ENCODE data around the gene SIAH1.
"Not testable (repeated sequence)": the region's sequence is repeated elsewhere in the genome, so short reads cannot be mapped to it uniquely, and the experiment has no call there.

Gene SIAH1

GRCh38 chr16:48393485-48394354 is 8.5 kb upstream of the SIAH1 start:
- DNase-seq (ENCODE audit: low read depth in 2 of 2) = no peak

- no peak for DNase-seq (ENCODE audit: low read depth in 2 of 2)
Measured at GRCh38 chr16:48392407-48392806, 7.2 kb upstream of the SIAH1 start.

- DNase-seq (ENCODE audit: low read depth in 2 of 2) = no peak
Measured at GRCh38 chr16:48386559-48387312, 1.5 kb upstream of the SIAH1 start.

DNA sequence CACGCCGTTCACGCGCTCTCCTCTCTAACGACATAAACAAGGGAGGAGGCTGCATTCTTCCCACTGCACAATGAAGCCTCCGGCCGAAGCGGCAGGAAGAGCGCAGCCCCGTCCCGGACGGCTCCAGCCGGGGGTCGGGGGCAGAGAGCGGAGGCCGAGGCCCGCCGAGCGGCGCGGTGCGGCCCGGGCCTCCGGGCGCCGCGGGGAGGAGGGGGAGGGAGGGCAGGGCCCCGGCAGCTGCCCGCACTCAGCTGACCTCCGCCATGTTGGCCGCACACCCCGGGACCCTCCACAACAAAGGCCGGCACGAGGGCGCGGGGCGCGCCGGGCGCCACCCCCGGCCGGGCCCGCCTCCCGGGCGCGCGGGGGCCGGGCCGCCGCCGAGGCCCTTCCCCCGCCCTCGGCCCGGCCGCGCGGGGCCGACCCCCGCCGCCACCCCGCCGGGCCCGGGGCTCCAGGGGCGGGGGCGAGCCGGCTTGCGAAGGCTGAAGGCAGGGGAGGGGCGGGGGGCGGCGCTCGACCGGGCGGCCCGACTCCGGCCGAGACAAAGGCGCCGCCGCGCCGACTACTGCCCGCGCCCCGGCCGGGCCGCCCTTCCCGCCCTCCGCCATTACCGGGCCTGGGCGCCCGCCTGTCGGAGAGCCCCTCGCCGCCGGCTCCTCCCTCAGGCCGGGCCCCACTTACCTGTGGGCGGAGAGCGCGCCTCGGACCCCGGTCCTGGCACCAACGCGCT is 527 bp downstream of the SIAH1 start:
- DNase-seq (ENCODE audit: low read depth in 2 of 2) = peak in 1 of 2 donors; percentile 17

- DNase-seq (ENCODE audit: low read depth in 2 of 2) = no peak
Measured at GRCh38 chr16:48383877-48384519, 1.2 kb downstream of the SIAH1 start.

- no peak for DNase-seq (ENCODE audit: low read depth in 2 of 2)
Measured at GRCh38 chr16:48383009-48383876, 2.0 kb downstream of the SIAH1 start.

GRCh38 chr16:48382131-48382530 is 3.1 kb downstream of the SIAH1 start:
- no peak for DNase-seq (ENCODE audit: low read depth in 2 of 2)

GRCh38 chr16:48381201-48381600 is 4.0 kb downstream of the SIAH1 start:
- no peak for DNase-seq (ENCODE audit: low read depth in 2 of 2)

GRCh38 chr16:48378836-48379235 is 6.4 kb downstream of the SIAH1 start:
- no peak for DNase-seq (ENCODE audit: low read depth in 2 of 2)

DNA sequence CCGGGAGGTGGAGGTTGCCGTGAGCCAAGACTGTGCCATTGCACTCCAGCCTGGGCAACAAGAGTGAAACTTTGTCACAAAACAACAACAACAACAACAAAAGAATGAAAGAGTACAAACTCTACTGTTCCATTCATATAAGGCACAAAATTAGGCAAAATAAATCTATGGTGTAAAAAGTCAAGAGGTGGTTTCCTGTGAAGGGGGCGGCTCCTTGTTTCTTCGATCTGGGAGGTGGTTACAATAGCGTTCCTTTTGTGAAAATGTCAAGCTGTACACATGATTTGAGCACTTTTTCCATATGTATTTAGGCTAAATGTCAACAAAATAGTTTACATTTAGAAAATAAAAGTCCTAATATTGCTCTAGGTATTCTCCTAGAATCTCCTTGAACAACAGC is 6.9 kb downstream of the SIAH1 start:
- DNase-seq (ENCODE audit: low read depth in 2 of 2) = no peak

GRCh38 chr16:48377301-48377700 is 7.9 kb downstream of the SIAH1 start:
- DNase-seq (ENCODE audit: low read depth in 2 of 2) = not testable (repeated sequence)

DNA sequence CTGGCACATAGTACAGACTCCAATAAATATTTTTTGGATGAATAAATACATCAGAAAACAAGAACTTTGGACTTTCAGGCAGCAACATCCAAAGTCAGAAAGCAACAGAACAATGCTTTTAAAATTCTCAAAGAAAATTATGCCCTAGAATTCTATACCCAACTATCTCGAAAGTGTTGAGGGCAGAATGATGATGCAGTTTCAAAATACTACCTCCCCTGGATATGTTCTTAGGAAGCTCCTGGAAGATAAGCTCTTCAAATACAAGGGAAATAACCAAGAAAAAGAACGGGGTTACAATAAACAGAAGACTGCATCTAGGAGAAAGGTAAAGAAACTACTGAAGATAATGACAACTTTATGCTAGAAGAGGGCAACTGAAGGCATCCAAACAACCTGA is 11.0 kb downstream of the SIAH1 start:
- no peak for DNase-seq (ENCODE audit: low read depth in 2 of 2)

DNA sequence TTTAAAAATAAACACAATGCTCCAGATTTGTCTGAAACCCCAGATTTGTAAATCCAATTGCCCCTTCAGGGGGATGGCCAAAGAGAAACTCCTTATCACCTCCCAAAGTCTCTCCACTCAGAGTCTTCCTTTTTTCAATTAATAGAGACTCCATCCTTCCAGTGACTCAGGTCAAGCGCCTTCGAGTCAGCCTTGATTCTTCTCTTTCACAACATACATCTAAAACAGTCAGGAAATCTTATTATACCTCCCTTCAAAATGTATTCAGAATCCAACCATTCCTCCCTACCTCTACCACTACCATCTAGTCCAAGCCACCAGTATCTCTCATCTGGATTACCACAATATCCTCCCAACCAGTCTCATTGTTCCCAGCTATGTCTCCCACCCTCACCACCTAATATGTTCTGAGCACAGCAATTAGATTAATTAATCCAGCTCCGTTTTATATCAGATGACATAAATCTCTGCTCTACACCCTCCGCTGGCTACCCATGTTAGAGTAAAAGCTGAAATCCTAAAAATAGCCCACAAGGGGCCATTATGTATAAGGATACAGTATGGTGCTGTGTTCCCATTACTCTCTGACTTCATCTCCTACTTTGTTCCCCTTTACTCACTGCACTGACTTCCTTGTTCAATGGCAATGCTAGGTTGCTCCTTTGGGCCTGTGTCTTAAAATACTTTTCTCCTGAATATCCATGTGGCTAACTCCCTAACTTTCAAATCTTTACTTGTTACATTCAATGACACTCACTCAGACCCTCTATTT is 11.8 kb downstream of the SIAH1 start:
- no peak for DNase-seq (ENCODE audit: low read depth in 2 of 2)

GRCh38 chr16:48372744-48373143 is 12.5 kb downstream of the SIAH1 start:
- no peak for DNase-seq (ENCODE audit: low read depth in 2 of 2)

GRCh38 chr16:48371393-48371780 is 13.8 kb downstream of the SIAH1 start:
- DNase-seq (ENCODE audit: low read depth in 2 of 2) = no peak

DNA sequence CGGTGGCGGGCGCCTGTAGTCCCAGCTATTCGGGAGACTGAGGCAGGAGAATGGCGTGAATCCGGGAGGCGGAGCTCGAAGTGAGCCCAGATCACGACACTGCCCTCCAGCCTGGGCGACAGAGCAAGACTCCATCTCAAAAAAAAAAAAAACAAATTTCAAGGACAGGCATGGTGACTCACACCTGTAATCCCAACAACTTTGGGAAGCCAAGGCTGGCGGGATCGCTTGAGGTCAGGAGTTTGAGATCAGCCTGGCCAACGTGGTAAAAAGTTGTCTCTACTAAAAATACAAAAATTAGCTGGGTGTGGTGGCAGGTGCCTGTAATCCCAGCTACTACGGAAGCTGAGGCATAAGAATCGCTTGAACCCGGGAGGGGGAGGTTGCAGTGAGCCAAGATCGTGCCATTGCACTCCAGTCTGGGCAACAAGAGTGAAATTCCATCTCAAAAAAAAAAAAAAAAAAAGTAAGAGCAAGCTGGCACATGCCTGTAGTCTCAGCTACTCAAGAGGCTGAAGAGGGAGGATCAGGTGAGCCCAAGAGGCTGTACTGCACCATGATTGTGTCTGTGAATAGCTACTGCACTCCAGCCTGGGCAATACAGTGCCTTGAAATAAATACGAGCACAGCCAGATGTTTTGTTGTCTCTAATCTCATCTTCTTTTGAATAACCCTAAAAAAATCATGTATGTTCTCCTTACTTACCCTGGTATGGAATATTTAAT is 14.4 kb downstream of the SIAH1 start:
- not testable (repeated sequence) for DNase-seq (ENCODE audit: low read depth in 2 of 2)

GRCh38 chr16:48370229-48370628 is 15.0 kb downstream of the SIAH1 start:
- DNase-seq (ENCODE audit: low read depth in 2 of 2) = no peak

- no peak for DNase-seq (ENCODE audit: low read depth in 2 of 2)
Measured at GRCh38 chr16:48369765-48370164, 15.4 kb downstream of the SIAH1 start.

- DNase-seq (ENCODE audit: low read depth in 2 of 2) = no peak
Measured at GRCh38 chr16:48367441-48368049, 17.7 kb downstream of the SIAH1 start.

Data from stimulated activated CD8-positive, alpha-beta memory T cell treated with anti-CD3 and anti-CD28 coated beads, Interleukin-15, amount 100 ng/mL, for 48 hours (primary cell).